ENCODE results near the gene ATP8A2. TPM values are rescaled to one million over a fixed set of nuclear protein-coding genes. Genes with fewer than 3 reads are reported as not detected.

ATP8A2 gene
- total RNA-seq, 1 experiment from 2014 or later = not detected

DNA sequence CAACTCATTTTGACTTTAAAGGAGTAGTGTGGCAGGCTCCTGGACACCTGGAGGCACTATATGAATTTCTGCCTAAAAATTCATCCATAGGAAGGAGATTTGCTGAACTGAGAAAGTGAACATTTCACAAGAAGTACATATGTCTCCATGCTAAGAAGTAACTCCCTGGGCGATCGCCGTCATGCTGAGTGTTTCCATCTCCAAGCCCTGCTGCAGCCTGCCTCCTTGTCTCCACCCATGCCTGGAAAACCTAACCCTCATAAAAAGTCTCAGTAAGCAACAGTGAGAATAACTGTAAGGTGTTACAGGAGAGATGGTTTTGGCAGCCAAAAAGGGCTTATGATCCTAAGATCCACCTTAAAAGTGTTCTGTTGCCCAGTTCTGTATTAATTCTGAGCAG is 428.7 kb downstream of the ATP8A2 start:
- in situ Hi-C loops (cut with HindIII; ENCODE audit: low pct_unique_long_range_greater_than_20kb, low sequenced_read_pairs) (no loop called here), intact Hi-C loops (cut with micrococcal nuclease; ENCODE audit: unreplicated experiment) (no loop called here)
- ATAC-seq (no peak), DNase-seq (ENCODE audit: low read depth, low spot score) (no peak)
- no peak overlapping the region for H3K27ac ChIP-seq (ENCODE audit: low read length)
- no peaks in the 10 kb centered on the region for H3K27me3 ChIP-seq (ENCODE audit: control insufficient read depth, insufficient read depth, low read length)
- H3K4me3 ChIP-seq (ENCODE audit: low read depth in 2 of 2, low read length in 2 of 2) = no peak overlapping the region
- TF ChIP-seq TCF7L2 (IDR thresholded peaks at IDR 0.05; ENCODE audit: low read depth, low read length) (no peak), SIN3A (IDR thresholded peaks at IDR 0.05; ENCODE audit: borderline replicate concordance, insufficient read depth, low read depth, low read length) (no peak), POLR2AphosphoS5 (IDR thresholded peaks at IDR 0.05; ENCODE audit: low read depth, low read length) (no peak)
- TF ChIP-seq, protein P1, sequence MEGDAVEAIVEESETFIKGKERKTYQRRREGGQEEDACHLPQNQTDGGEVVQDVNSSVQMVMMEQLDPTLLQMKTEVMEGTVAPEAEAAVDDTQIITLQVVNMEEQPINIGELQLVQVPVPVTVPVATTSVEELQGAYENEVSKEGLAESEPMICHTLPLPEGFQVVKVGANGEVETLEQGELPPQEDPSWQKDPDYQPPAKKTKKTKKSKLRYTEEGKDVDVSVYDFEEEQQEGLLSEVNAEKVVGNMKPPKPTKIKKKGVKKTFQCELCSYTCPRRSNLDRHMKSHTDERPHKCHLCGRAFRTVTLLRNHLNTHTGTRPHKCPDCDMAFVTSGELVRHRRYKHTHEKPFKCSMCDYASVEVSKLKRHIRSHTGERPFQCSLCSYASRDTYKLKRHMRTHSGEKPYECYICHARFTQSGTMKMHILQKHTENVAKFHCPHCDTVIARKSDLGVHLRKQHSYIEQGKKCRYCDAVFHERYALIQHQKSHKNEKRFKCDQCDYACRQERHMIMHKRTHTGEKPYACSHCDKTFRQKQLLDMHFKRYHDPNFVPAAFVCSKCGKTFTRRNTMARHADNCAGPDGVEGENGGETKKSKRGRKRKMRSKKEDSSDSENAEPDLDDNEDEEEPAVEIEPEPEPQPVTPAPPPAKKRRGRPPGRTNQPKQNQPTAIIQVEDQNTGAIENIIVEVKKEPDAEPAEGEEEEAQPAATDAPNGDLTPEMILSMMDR (IDR thresholded peaks at IDR 0.05) = no peak
- TF ChIP-seq, protein P2, sequence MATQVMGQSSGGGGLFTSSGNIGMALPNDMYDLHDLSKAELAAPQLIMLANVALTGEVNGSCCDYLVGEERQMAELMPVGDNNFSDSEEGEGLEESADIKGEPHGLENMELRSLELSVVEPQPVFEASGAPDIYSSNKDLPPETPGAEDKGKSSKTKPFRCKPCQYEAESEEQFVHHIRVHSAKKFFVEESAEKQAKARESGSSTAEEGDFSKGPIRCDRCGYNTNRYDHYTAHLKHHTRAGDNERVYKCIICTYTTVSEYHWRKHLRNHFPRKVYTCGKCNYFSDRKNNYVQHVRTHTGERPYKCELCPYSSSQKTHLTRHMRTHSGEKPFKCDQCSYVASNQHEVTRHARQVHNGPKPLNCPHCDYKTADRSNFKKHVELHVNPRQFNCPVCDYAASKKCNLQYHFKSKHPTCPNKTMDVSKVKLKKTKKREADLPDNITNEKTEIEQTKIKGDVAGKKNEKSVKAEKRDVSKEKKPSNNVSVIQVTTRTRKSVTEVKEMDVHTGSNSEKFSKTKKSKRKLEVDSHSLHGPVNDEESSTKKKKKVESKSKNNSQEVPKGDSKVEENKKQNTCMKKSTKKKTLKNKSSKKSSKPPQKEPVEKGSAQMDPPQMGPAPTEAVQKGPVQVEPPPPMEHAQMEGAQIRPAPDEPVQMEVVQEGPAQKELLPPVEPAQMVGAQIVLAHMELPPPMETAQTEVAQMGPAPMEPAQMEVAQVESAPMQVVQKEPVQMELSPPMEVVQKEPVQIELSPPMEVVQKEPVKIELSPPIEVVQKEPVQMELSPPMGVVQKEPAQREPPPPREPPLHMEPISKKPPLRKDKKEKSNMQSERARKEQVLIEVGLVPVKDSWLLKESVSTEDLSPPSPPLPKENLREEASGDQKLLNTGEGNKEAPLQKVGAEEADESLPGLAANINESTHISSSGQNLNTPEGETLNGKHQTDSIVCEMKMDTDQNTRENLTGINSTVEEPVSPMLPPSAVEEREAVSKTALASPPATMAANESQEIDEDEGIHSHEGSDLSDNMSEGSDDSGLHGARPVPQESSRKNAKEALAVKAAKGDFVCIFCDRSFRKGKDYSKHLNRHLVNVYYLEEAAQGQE (IDR thresholded peaks at IDR 0.05; ENCODE audit: insufficient read depth in 1 of 2, low read depth in 2 of 2, low read length in 1 of 2) = no peak
- CTCF ChIA-PET = no interaction called here
- BruUV-seq (replicated peaks) = no TSS peak
- H3K9me3 ChIP-seq (ENCODE audit: control insufficient read depth, insufficient read depth, low read depth, low read length) = no peaks in the 10 kb centered on the region
- POLR2A ChIA-PET = no interaction called here
- no peaks in the 10 kb centered on the region for H3K36me3 ChIP-seq (ENCODE audit: control insufficient read depth, insufficient read depth, low read length)
- no peaks in the 10 kb centered on the region for H3K4me1 ChIP-seq (ENCODE audit: control insufficient read depth, insufficient read depth, low read length)

DNA sequence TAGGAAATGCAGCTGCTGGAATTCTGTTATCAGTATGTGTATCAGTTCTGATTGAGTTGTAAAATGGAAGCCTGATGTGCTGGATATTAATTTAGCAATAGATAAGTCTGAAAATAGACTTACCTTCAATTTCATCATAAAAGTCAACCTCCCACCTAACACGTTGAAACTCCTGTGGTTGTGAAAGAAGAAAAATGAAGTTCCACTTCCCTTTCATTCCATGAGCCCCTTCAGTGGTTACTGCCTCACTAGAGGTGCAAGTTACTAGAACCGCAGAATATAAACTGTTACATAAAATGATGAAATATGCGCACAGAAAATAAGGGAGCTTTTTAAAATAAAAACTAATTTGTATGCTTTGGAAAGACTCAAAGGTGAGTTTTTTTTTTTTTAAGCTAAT is 430.8 kb downstream of the ATP8A2 start:
- H3K4me3 ChIP-seq (ENCODE audit: low read depth in 2 of 2, low read length in 2 of 2) = no peak overlapping the region
- ATAC-seq (no peak), DNase-seq (ENCODE audit: low read depth, low spot score) (no peak)
- no peaks in the 10 kb centered on the region for H3K27me3 ChIP-seq (ENCODE audit: control insufficient read depth, insufficient read depth, low read length)
- no peaks in the 10 kb centered on the region for H3K36me3 ChIP-seq (ENCODE audit: control insufficient read depth, insufficient read depth, low read length)
- ChIA-PET CTCF (no interaction called here), POLR2A (interaction anchor here (0.6 kb wide), 1 partner anchor 54 kb away, joined by 3 read pairs; no protein-coding TSS in a partner anchor)
- no peak for TF ChIP-seq SIN3A (IDR thresholded peaks at IDR 0.05; ENCODE audit: borderline replicate concordance, insufficient read depth, low read depth, low read length)
- TF ChIP-seq, protein P1 (IDR thresholded peaks at IDR 0.05) = no peak
- TF ChIP-seq, protein P2 (IDR thresholded peaks at IDR 0.05; ENCODE audit: insufficient read depth in 1 of 2, low read depth in 2 of 2, low read length in 1 of 2) = no peak
- TF ChIP-seq POLR2AphosphoS5 (IDR thresholded peaks at IDR 0.05; ENCODE audit: low read depth, low read length) = no peak
- no peak for TF ChIP-seq TCF7L2 (IDR thresholded peaks at IDR 0.05; ENCODE audit: low read depth, low read length)
- in situ Hi-C loops (cut with HindIII; ENCODE audit: low pct_unique_long_range_greater_than_20kb, low sequenced_read_pairs) = no loop called here
- intact Hi-C loops (cut with micrococcal nuclease; ENCODE audit: unreplicated experiment) = no loop called here
- H3K4me1 ChIP-seq (ENCODE audit: control insufficient read depth, insufficient read depth, low read length) = no peaks in the 10 kb centered on the region
- H3K27ac ChIP-seq (ENCODE audit: low read length) = no peak overlapping the region
- no peaks in the 10 kb centered on the region for H3K9me3 ChIP-seq (ENCODE audit: control insufficient read depth, insufficient read depth, low read depth, low read length)
- BruUV-seq (replicated peaks) = no TSS peak

Data from Panc1 (cell line).